Measurements from ENCODE around the gene FH. TPM values are rescaled to one million over a fixed set of nuclear protein-coding genes. Genes with fewer than 3 reads are reported as not detected.

The FH gene
- total RNA-seq, 2 donors from 2014 or later, result 62.0 to 72.6 TPM

GRCh38 chr1:241536969-241537368 is 17.4 kb upstream of the FH start:
- Mint-ChIP-seq H3K27me3 (ENCODE audit: low read depth) (peaks cover 6% of the 10 kb centered on the region), H3K4me1 (ENCODE audit: low read depth) (peaks cover 24% of the 10 kb centered on the region), H3K9me3 (peaks cover 0 to 3% of the 10 kb centered on the region in 2 donors), H3K27ac (no peak overlapping the region), H3K36me3 (ENCODE audit: insufficient read depth in 2 of 2) (peaks cover 4 to 8% of the 10 kb centered on the region in 2 donors), H3K4me3 (no peak overlapping the region)
- ATAC-seq (replicated peaks in 1 of 2), result no peak
- DNase-seq, result no peak

- DNase-seq (no peak), ATAC-seq (replicated peaks in 1 of 2) (no peak)
- Mint-ChIP-seq H3K4me3 (no peak overlapping the region), H3K27me3 (ENCODE audit: low read depth) (peaks cover 6% of the 10 kb centered on the region), H3K9me3 (peaks cover 0 to 3% of the 10 kb centered on the region in 2 donors), H3K36me3 (ENCODE audit: insufficient read depth in 2 of 2) (peaks cover 4 to 8% of the 10 kb centered on the region in 2 donors), H3K4me1 (ENCODE audit: low read depth) (peaks cover 30% of the 10 kb centered on the region), H3K27ac (no peak overlapping the region)
These were observed 16.7 kb upstream of the FH start for GRCh38 chr1:241536304-241536703.

- Mint-ChIP-seq H3K27ac (peak overlapping the region; percentile 32), H3K4me1 (ENCODE audit: low read depth) (peaks cover 36% of the 10 kb centered on the region), H3K9me3 (peaks cover 0 to 3% of the 10 kb centered on the region in 2 donors), H3K27me3 (ENCODE audit: low read depth) (peaks cover 6% of the 10 kb centered on the region), H3K36me3 (ENCODE audit: insufficient read depth in 2 of 2) (peaks cover 4 to 8% of the 10 kb centered on the region in 2 donors), H3K4me3 (no peak overlapping the region)
- ATAC-seq (replicated peaks in 1 of 2) (no peak), DNase-seq (no peak)
These were observed 14.0 kb upstream of the FH start for GRCh38 chr1:241533326-241534115.

- DNase-seq, result peak; percentile 5 to 36
- Mint-ChIP-seq H3K36me3 (ENCODE audit: insufficient read depth in 2 of 2) (peaks cover 4 to 8% of the 10 kb centered on the region in 2 donors), H3K27ac (peak overlapping the region; percentile 32), H3K27me3 (ENCODE audit: low read depth) (peaks cover 6% of the 10 kb centered on the region), H3K4me1 (ENCODE audit: low read depth) (peaks cover 36% of the 10 kb centered on the region), H3K9me3 (peaks cover 0 to 3% of the 10 kb centered on the region in 2 donors), H3K4me3 (peak overlapping the region; percentile 5 to 36)
- ATAC-seq (replicated peaks in 1 of 2), result peak; percentile 67 to 77
These were observed 13.3 kb upstream of the FH start for GRCh38 chr1:241532864-241533263.

DNA sequence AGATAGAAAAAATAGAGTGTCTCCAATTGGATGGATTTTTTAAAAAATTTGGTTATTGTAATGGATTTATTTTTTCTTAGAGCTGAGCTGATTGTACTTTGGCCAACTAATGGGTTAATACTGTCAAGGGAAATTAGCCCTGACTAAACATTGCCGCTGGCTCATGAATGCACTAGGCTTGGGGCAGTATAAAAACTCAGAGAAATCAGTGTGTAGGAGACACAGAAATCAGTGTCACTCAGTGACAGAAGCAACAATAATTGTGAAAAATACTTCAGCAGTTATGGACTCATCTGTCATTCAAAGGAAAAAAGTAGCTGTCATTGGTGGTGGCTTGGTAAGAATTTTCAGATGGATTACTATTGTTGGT is 12.6 kb upstream of the FH start, which contains the start of gene KMO:
TSS of gene KMO (plus strand) at position 217 of the 370 bp plus-strand sequence. CDS start at position 284, 67 bp downstream.
- H3K36me3 Mint-ChIP-seq (ENCODE audit: insufficient read depth in 2 of 2), result peaks cover 0 to 1% of the 10 kb centered on the region in 2 donors
- H3K9me3 Mint-ChIP-seq, result no peaks in the 10 kb centered on the region
- no peak for DNase-seq
- peaks cover 30% of the 10 kb centered on the region for H3K4me1 Mint-ChIP-seq (ENCODE audit: low read depth)
- peaks cover 6% of the 10 kb centered on the region for H3K27me3 Mint-ChIP-seq (ENCODE audit: low read depth)
- H3K27ac Mint-ChIP-seq, result peak within 1 kb of the TSS; percentile 100
- ATAC-seq (replicated peaks in 1 of 2), result peak; percentile 27 to 57
- H3K4me3 Mint-ChIP-seq, result peak within 1 kb of the TSS; percentile 94 to 100

DNA sequence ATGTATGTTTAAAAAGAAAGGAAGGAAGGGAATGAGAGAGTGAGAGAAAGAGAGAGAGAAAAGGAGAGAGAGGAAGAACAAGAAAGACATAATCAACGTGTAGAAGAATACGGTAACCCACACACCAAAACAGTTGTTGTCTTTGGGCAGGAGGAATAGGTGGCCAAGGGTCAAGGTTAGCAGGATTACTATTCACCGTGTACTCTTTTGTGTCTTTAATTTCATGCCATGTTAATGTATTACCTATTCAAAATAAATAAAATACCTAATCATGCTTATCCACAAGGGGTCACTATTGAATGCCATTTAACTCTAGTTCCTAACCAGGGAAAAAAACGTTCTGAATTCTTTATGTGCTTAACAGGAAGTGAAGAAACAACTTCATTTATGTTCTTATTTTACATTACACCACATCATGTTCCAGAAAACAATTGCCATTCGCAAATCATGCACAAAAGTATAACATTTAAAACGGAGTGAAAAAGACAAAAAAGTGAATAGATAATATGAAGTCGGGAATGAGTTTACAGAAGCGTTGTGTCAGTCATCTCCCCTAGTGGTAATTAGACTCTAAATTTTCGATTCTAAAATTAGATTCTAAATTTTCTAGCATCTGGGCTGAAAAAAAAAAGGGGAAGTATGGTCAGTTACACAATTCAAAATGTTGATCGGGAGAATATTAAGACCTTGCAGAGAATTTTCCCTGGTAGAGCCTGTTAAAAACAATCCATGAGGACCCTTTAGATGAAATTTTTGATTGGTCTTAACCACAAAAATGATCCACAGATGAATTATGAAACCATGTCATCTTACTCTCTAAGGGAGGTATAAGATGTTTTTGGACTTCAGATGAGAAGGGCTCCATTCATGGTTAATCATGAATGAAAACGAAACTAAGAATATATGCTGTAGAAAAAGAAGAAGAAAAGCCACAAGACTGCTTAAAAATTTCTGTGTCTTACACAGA is 11.9 kb upstream of the FH start:
- DNase-seq (no peak), ATAC-seq (replicated peaks in 1 of 2) (peak; percentile 72 to 74)
- H3K4me1 Mint-ChIP-seq (ENCODE audit: low read depth), result peaks cover 27% of the 10 kb centered on the region
- peaks cover 6% of the 10 kb centered on the region for H3K27me3 Mint-ChIP-seq (ENCODE audit: low read depth)
- H3K36me3 Mint-ChIP-seq (ENCODE audit: insufficient read depth in 2 of 2), result no peaks in the 10 kb centered on the region
- peak overlapping the region; percentile 94 to 100 for H3K4me3 Mint-ChIP-seq
- peak overlapping the region; percentile 100 for H3K27ac Mint-ChIP-seq
- H3K9me3 Mint-ChIP-seq, result no peaks in the 10 kb centered on the region

- no peak overlapping the region for H3K27ac Mint-ChIP-seq
- DNase-seq (no peak), ATAC-seq (replicated peaks in 1 of 2) (no peak)
- no peaks in the 10 kb centered on the region for H3K36me3 Mint-ChIP-seq (ENCODE audit: insufficient read depth in 2 of 2)
- H3K4me1 Mint-ChIP-seq (ENCODE audit: low read depth), result peaks cover 14% of the 10 kb centered on the region
- no peaks in the 10 kb centered on the region for H3K9me3 Mint-ChIP-seq
- peaks cover 24% of the 10 kb centered on the region for H3K27me3 Mint-ChIP-seq (ENCODE audit: low read depth)
- H3K4me3 Mint-ChIP-seq, result no peak overlapping the region
These were observed 7.6 kb upstream of the FH start for GRCh38 chr1:241527146-241527545.

DNA sequence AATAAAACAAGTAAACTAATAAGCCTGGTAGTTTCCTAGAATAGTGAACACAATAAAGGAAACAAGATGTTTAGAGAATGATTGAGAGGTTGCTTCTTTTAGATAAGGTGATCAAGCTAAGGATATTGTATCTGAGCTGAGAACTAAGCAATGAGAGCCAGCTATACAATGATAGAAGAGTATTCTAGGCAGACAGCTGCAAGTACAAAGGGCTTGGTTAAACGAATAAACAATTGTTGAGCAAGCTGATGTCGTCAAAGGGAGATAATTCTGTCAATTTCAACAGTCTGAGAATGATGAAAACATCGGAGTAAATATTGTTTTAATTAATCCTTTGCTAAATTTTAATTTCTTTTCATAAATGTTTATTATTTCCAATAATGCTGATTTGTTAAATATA is 5.5 kb upstream of the FH start:
- ATAC-seq (replicated peaks in 1 of 2), result no peak
- H3K4me3 Mint-ChIP-seq, result no peak overlapping the region
- no peak overlapping the region for H3K27ac Mint-ChIP-seq
- no peak for DNase-seq
- no peaks in the 10 kb centered on the region for H3K9me3 Mint-ChIP-seq
- no peaks in the 10 kb centered on the region for H3K4me1 Mint-ChIP-seq (ENCODE audit: low read depth)
- peaks cover 31% of the 10 kb centered on the region for H3K27me3 Mint-ChIP-seq (ENCODE audit: low read depth)
- H3K36me3 Mint-ChIP-seq (ENCODE audit: insufficient read depth in 2 of 2), result no peaks in the 10 kb centered on the region

DNA sequence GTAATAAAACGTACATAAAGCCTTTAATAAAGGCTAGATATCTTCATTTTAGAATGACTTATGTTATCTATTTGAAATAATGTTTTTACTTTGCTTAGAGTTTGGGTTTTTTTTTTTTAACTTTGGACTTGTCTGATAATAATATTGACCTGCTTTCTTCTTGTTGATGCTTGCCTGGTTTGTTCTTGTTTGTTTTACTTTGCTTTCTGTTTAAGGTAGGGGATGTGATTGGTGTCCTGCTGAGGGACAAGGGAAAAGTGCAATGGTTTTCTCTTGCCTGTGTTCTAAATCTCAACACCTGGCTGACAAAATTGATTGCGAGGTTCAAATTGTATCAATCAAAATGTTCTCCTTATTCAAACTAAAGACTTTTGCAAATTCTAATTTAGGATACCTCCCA is 2.2 kb upstream of the FH start:
- peaks cover 0 to 2% of the 10 kb centered on the region in 2 donors for H3K36me3 Mint-ChIP-seq (ENCODE audit: insufficient read depth in 2 of 2)
- no peak for DNase-seq
- peaks cover 31% of the 10 kb centered on the region for H3K27me3 Mint-ChIP-seq (ENCODE audit: low read depth)
- peaks cover 7% of the 10 kb centered on the region for H3K4me1 Mint-ChIP-seq (ENCODE audit: low read depth)
- ATAC-seq (replicated peaks in 1 of 2), result no peak
- H3K9me3 Mint-ChIP-seq, result no peaks in the 10 kb centered on the region
- no peak overlapping the region for H3K4me3 Mint-ChIP-seq
- no peak overlapping the region for H3K27ac Mint-ChIP-seq

DNA sequence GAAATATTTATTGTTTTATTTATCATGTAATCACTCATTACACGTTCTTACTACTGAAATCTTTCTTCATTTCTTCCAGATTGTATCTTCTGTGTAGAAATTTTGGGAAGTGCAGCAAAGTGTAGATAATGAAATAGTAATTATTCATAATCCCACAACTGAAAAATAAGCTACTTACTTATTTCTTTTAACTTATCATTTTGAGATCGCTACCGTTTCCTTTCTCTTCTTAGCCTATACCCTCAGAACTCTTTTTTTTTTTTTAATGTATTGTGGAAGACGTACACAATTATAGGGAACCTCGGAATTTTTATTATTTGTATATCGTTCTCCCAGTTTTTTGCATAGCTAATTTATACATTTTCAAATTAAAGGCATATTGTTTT is 518 bp upstream of the FH start:
- H3K27me3 Mint-ChIP-seq (ENCODE audit: low read depth), result peaks cover 24% of the 10 kb centered on the region
- H3K27ac Mint-ChIP-seq, result peak overlapping the region; percentile 30
- H3K4me1 Mint-ChIP-seq (ENCODE audit: low read depth), result peaks cover 13% of the 10 kb centered on the region
- DNase-seq, result no peak
- ATAC-seq (replicated peaks in 1 of 2), result no peak
- H3K9me3 Mint-ChIP-seq, result no peaks in the 10 kb centered on the region
- peaks cover 0 to 7% of the 10 kb centered on the region in 2 donors for H3K36me3 Mint-ChIP-seq (ENCODE audit: insufficient read depth in 2 of 2)
- H3K4me3 Mint-ChIP-seq, result no peak overlapping the region

DNA sequence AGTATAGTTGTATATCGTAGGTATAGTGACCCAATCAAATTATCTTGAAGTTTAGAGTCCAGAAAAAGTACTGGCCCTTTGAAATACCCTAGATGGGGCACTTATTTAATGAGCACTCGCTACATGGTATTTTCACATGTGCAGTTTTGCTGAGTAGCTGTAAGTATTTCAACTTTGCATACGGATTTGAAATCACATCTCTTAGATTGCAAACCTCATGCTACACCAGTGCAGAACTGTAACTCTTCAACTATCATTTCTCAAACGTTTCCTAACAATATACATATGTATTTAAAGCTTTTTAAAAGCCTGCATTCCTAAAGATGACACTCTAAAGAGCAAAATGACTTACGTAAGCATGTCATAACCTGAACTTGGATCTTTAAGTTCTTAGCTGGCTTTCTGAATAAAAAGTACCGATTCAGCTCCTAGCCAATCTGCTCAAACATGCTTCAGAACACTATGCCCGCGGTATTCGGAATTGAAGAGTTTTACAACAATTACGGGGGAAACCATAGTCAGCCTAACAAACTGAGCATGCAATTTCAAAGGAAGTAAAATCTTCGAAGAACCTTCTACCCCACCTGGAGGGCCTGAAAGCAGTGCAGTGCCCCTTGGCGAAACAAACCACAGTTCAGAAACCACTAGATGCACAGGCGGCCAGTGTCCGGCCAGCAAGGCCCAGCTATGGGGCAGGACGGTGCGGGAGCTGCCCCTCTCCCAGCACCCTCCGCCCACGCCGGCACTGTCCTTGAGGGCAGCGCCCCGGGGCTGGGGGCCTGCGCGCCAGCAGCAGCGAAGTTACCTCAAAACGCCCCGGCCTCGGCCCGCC is 863 bp downstream of the FH start:
- DNase-seq, result peak; percentile 42
- H3K4me1 Mint-ChIP-seq (ENCODE audit: low read depth), result peaks cover 19% of the 10 kb centered on the region
- H3K27ac Mint-ChIP-seq, result peak overlapping the region; percentile 78
- peaks cover 22% of the 10 kb centered on the region for H3K27me3 Mint-ChIP-seq (ENCODE audit: low read depth)
- ATAC-seq (replicated peaks in 1 of 2), result peak in 1 of 2 donors; percentile 43
- peak overlapping the region; percentile 84 to 96 for H3K4me3 Mint-ChIP-seq
- H3K36me3 Mint-ChIP-seq (ENCODE audit: insufficient read depth in 2 of 2), result peaks cover 1 to 7% of the 10 kb centered on the region in 2 donors
- no peaks in the 10 kb centered on the region for H3K9me3 Mint-ChIP-seq

DNA sequence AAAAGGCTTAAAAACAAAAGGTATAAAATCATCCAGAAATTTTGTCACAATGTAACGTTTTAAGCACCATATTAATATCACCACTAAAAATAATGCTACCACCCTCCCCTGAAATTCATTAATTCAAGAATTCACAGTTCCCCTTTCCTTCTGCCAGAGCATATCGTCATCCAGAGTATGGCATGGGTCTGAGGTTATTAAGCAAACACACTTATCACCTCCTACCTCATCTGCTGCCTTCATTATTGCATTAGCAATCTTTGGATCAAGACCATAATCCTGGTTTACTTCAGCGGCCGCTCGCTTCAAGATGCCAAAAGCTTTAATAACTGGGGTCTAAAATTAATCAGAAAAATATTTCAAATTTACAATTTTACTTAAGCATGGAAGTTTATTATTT is 6.2 kb downstream of the FH start:
- Mint-ChIP-seq H3K4me3 (no peak overlapping the region), H3K27me3 (ENCODE audit: low read depth) (no peaks in the 10 kb centered on the region), H3K4me1 (ENCODE audit: low read depth) (peaks cover 19% of the 10 kb centered on the region), H3K36me3 (ENCODE audit: insufficient read depth in 2 of 2) (peaks cover 1 to 7% of the 10 kb centered on the region in 2 donors), H3K9me3 (no peaks in the 10 kb centered on the region), H3K27ac (no peak overlapping the region)
- no peak for DNase-seq
- ATAC-seq (replicated peaks in 1 of 2), result no peak

All from activated T-cell treated with anti-CD3 and anti-CD28 coated beads, Interleukin-2, amount 50 U/mL, for 72 hours (primary cell).